OCI-LY7 (cell line): ENCODE data around the gene IGSF3.

Experiments
- EZH2phosphoT487 ChIP-seq: fragments of 200-600 bp; sonication (generic); IDR thresholded peaks from 2 replicates; pipeline ENCODE4 v1.6.1; 2018; ENCODE audit warnings: low read depth, borderline replicate concordance, mild to moderate bottlenecking, mixed run types, antibody characterized with exemption, low read length, moderate library complexity, mixed read lengths
- TF ChIP-seq, protein P1 (sequence below): fragments of 200-600 bp; sonication (generic); conservative IDR thresholded peaks from 2 replicates; pipeline ENCODE4 v1.5.1; 2014; ENCODE audit warnings: mild to moderate bottlenecking, antibody characterized with exemption, low read length, moderate library complexity, mixed read lengths

DNA sequence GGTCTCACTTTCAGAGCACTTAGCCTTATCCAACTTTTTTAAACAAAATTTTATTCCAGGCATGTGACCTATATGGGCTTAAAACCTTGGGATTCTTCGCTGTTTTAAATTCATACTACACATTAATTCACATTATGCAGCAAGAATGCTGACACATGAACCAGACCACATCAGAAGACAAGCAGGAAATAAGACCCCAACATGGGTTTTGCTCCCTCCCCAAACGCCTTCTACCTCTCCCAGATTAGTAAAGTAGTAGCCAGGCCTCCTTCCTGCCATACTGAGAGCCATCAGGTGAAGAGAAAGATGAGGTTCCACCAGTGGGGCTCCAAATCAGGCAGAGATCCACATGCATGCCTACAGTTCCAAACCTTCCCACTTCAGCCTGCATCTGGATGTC, 3.7 kb downstream of the IGSF3 start:
- TF ChIP-seq, protein P1, sequence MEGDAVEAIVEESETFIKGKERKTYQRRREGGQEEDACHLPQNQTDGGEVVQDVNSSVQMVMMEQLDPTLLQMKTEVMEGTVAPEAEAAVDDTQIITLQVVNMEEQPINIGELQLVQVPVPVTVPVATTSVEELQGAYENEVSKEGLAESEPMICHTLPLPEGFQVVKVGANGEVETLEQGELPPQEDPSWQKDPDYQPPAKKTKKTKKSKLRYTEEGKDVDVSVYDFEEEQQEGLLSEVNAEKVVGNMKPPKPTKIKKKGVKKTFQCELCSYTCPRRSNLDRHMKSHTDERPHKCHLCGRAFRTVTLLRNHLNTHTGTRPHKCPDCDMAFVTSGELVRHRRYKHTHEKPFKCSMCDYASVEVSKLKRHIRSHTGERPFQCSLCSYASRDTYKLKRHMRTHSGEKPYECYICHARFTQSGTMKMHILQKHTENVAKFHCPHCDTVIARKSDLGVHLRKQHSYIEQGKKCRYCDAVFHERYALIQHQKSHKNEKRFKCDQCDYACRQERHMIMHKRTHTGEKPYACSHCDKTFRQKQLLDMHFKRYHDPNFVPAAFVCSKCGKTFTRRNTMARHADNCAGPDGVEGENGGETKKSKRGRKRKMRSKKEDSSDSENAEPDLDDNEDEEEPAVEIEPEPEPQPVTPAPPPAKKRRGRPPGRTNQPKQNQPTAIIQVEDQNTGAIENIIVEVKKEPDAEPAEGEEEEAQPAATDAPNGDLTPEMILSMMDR = no peak
- TF ChIP-seq EZH2phosphoT487 = no peak
